Measurements from ENCODE around the gene SLC25A45. TPM values are rescaled to one million over a fixed set of nuclear protein-coding genes. Genes with fewer than 3 reads are reported as not detected.

The SLC25A45 gene
- total RNA-seq, 1 donor from 2014 or later: 10.5 TPM

DNA sequence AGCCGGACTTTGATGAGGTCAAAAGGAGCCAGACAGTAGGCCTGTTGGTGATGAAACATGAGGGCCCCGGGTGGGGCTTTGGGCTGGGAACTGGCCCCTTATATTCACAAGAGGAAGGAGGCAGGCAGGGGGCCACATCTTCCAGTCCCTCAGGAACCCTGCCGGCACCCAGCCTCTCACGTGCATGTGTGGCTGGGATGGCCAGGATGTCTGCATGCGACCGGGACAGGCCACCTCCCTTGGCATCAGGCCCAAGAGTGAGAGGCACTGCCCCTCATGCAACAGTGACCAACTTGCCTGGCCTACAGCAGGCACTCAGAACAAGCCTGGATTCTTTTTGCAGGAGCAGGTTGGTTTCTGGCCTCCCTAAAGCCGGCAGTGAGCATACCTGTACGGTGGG lies 5.4 kb downstream of the SLC25A45 start:
- DNase-seq (ENCODE audit: low spot score): no peak
- intact Hi-C loops (cut with DNase I): no loop called here

DNA sequence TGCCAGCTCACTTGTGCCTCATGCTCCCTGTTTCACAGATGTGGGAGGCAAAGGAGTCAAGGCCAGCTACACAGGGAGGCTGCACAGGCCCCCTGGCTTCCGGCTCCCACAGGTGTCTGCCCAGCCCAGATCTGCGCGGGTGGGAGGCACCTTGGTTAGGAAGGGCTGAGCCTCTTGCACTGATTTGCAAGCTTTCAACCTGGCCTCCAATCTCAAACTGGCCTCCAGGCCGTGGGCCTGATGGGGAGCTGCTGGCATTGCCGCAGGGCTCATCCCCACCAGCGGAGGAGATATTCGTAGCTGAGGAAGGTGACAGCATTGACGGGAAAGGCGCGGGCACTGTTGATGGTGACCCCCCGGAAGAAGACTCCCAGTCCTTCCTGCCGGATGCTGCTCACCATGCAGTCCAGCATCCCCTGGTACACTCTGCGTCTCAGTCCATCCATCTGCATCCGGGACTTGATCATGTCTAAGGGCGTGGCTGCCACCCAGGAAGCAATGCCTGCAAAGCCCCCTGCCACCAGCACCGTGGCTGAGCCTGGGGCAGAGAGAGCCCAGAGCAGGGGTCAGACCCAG lies 6.2 kb downstream of the SLC25A45 start:
- intact Hi-C loops (cut with DNase I): no loop called here
- DNase-seq (ENCODE audit: low spot score): no peak

DNA sequence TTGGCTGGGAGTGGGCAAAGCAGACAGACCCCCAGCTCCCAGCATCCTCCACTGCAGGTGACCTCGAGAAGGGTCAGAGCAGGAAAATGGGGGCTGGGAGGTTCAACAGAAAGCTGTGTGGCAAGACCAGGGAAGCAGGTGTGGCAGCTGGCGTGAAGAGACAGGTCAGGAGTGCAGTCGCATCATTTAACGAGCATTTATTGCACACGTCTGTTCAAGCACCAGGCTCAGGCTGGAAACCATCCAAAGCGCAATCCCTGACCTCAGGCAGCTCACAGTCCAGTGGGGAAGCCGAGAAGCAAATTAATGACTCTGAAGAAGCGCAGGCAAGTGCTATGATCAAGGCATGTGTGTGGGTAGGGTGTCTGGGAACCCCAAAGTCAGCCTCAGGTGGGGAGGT lies 7.4 kb downstream of the SLC25A45 start:
- no peak for DNase-seq (ENCODE audit: low spot score)
- intact Hi-C loops (cut with DNase I): no loop called here

DNA sequence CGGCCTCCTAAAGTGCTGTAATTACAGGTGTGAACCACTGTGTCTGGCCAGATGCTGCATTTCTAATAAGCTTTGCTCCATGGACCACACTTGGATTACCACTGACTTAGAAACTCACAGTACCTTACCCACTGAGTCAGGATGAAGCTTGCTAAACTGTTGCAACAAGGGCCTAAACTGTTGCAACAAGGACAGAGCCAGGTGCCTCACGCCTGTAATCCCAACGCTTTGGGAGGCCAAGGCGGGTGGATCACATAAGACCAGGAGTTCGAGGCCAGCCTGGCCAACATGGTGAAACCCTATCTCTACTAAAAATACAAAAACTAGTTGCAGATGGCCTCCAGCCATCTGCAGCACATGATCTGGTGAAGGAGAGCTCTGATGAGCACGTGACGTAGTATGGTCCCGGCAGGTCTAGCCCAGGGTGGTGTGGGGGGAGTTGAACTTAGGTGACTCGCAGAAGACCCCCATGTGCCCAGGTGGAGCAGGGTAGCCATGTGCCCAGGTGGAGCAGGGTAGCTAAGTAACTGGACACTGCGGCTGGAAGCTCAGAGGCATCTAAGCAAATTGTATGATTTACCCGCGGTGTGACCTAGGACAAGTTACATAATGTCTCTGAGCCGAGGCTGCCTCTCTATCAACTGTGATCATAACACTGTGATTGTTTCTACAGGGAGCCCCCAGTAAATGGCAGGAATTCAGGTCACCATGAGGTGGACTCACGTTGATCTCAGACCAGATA lies 8.4 kb downstream of the SLC25A45 start:
- DNase-seq (ENCODE audit: low spot score): no peak
- intact Hi-C loops (cut with DNase I): no loop called here

DNA sequence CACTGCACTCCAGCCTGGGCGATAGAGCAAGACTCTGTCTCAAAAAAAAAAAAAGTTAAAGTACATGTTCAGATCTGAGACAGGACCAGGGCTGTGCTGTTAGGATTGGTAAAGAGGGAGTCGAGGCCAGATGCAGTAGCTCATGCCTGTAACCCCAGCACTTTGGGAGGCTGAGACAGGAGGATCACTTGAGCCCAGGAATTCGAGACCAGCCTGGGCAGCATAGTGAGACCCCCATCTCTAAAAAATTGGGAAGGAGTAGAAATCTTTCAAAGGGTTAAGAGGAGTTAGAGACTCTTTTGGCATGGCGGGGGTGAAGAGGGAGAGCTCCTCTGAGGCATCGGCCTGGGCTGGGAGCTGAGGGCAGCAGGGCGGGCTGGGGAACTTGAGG lies 11.8 kb downstream of the SLC25A45 start:
- intact Hi-C loops (cut with DNase I): no loop called here
- DNase-seq (ENCODE audit: low spot score): no peak

DNA sequence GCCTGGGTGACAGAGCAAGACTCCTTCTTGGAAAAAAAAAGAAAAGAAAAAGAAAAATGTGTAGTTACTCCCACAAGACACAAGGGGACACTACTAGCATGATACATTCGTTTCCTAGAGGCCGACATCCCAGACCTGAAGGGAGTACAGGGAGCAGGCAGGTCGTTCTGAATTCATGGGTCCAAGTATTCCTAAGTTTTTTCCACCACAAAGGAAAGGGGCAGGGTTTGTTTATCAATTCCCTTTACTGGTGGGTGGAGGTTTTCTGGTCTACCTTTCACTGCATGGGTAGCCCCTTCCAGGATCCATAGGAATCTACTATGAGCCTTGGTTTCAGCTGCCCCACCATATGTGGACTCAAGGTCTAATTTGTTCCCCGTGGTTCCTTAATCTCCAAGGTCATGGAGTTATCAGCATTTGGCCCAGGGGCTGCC lies 16.1 kb downstream of the SLC25A45 start:
- intact Hi-C loops (cut with DNase I): loop anchor here (1.0 to 5.0 kb wide), 3 partner anchors 51 to 144 kb away; no protein-coding TSS in a partner anchor
- DNase-seq (ENCODE audit: low spot score): no peak

DNA sequence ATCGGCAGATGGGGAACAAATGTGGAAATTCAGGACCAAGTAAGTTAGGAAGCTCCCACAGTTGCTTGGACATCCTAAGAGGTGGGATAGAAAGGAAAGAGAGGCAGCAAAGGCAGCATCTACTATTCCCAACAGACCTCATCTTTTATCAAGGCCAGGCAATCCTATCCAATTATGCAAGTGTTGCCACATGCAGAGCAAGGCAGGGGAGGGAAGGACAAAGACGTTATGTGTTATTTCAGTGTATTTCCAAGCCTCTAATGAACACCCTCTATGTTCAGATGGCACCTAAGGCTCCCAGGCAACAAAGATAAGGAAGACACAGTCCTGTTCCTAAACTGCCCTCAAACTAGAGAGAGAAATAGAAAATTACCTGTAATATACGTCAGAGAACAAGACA lies 18.7 kb downstream of the SLC25A45 start:
- DNase-seq (ENCODE audit: low spot score): no peak
- intact Hi-C loops (cut with DNase I): no loop called here

DNA sequence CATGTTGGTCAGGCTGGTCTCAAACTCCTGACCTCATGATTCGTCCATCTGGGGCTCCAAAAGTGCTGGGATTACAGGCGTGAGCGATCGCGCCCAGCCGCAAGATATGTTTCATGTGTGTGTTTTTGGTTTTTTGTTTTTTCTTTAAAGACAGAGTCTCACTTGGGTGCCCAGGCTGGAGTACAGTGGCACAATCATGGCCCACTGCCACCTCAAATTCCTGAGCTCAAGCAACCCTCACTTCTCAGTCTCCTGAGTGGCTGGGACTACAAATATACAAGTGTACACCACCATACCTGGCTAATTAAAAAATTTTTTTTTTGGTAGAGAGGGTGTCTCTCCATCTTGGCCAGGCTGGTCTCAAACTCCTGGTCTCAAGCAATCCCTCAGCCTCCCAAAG lies 19.5 kb downstream of the SLC25A45 start:
- DNase-seq (ENCODE audit: low spot score): no peak

DNA sequence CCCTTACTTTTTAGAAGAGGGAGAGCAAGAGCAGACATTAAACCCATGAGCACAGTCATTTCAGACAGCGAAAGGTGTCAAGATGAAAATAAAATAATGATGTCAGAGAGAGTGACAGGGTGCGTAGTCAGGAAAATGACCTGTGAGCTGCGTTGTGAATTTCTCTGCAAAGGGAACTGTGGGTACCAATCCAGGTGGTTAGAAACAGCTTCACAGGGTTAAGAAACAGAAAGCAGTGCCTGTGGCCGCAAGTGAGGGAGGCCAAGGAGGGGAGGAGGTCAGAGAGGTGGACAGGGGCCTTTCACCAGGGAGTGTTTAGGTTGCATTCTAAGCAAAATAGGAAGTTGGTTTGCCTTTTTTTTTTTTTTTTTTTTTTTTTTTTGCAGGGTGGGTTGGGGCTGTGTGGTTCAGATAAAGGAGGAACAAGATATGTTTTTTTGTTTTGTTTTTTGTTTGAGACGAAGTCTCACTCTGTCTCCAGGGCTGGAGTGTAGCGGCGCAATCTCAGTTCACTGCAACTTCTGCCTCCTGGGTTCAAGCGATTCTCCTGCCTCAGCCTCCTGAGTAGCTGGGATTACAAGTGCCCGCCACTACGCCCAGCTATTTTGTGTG lies 20.0 kb downstream of the SLC25A45 start:
- intact Hi-C loops (cut with DNase I): no loop called here
- DNase-seq (ENCODE audit: low spot score): no peak

More for the DNA sequence above, 19.5 kb downstream of the SLC25A45 start:
- intact Hi-C loops (cut with DNase I): no loop called here

DNA sequence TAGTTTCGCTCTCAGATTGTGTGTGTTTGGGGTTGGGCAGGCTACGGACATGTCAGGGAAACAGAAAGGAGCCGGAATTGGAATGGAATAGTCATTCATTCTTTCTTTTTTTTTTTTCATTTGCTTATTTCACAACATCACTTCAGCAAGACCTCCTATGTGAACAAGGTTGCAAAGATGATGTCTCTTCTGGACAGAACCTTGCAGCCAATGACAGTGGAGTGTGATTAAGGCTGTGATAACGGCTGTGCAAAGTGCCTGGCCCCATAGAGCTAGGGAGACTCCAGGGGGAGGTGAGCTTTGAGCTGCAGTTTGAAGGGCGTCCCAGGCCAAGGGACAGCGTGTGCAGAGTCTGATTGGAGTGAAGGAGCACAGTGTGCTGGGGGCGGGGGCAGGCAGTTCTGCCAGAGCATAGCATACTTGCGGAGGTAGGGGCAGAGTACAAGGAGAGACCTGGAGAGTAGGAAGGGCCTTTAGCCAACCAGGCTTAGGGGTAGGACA lies 24.5 kb downstream of the SLC25A45 start:
- DNase-seq (ENCODE audit: low spot score): no peak
- intact Hi-C loops (cut with DNase I): no loop called here

DNA sequence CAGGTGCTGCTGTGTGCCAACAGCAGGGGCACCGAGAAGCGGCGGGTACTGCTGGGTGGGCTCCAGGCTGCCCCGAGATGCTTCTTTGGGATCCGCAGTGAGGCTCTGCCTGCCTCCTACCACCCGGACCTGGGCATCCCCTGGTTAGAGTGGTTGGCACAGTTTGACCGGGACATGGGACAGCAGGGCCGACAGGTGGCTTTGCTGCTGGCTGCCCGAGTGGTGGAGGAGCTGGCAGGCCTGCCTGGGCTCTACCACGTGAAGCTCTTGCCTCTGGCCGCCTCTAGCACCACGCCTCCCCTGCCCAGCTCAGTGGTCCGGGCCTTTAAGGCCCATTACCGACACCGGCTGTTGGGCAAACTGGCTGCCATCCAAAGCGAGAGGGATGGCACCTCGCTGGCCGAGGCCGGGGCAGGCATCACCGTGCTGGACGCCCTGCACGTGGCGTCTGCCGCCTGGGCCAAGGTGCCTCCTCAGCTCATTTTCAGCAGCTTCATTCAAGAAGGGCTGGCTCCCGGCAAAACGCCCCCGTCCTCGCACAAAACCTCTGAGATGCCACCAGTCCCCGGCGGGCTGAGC lies 26.0 kb downstream of the SLC25A45 start:
- intact Hi-C loops (cut with DNase I): no loop called here
- no peak for DNase-seq (ENCODE audit: low spot score)

DNA sequence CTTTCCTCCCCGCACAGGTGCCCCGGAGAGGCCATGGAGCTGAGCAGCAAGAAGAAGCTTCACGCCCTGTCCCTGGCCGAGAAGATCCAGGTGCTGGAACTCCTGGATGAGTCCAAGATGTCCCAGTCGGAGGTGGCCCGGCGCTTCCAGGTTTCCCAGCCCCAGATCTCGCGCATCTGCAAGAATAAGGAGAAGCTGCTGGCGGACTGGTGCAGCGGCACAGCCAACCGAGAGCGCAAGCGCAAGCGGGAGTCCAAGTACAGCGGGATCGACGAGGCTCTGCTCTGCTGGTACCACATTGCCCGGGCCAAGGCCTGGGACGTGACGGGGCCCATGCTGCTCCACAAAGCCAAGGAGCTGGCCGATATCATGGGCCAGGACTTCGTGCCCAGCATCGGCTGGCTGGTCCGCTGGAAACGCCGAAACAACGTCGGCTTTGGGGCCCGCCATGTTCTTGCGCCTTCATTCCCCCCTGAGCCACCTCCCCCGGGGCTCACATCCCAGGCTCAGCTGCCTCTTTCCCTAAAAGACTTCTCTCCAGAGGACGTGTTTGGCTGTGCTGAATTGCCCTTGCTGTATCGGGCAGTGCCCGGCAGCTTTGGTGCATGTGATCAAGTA lies 26.6 kb downstream of the SLC25A45 start:
- intact Hi-C loops (cut with DNase I): no loop called here
- DNase-seq (ENCODE audit: low spot score): no peak

DNA sequence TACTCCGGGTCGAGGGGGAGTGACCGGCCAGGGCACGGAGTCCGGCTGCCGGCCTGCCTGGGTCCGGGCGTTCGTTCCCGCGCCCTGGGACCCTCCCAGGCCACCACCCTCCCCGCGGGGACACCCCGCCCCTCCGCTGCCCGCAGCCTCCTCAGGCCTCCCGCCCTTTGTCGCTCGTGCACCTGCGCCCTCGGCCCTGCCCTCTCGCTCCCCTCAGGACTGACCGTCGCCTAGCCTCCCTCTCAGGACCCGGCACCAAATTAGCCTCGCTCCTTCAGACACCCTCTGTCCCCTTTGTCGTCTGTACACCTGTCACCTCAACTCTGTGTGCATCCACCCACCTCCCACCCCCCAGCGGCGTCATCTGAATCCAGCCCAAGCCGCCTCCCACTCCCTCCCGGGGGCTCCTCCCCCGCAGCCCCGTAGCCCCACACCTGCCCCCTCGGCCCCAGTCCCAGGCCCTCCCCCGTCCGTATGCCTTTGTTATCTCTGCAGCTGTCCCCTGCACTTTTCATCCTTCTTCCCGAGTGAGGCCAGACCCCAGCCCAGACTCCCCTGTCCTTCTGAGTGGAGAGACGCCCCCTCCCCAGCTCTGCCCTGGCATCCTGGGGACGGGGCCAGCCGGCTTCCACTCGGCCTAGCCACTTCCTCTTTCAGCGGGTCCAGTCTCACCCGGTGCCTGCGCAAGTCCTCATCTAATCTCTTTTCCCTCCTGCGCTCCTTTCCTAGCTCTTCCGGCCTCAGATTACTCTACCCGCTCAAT lies 27.3 kb downstream of the SLC25A45 start:
- intact Hi-C loops (cut with DNase I): no loop called here
- no peak for DNase-seq (ENCODE audit: low spot score)

DNA sequence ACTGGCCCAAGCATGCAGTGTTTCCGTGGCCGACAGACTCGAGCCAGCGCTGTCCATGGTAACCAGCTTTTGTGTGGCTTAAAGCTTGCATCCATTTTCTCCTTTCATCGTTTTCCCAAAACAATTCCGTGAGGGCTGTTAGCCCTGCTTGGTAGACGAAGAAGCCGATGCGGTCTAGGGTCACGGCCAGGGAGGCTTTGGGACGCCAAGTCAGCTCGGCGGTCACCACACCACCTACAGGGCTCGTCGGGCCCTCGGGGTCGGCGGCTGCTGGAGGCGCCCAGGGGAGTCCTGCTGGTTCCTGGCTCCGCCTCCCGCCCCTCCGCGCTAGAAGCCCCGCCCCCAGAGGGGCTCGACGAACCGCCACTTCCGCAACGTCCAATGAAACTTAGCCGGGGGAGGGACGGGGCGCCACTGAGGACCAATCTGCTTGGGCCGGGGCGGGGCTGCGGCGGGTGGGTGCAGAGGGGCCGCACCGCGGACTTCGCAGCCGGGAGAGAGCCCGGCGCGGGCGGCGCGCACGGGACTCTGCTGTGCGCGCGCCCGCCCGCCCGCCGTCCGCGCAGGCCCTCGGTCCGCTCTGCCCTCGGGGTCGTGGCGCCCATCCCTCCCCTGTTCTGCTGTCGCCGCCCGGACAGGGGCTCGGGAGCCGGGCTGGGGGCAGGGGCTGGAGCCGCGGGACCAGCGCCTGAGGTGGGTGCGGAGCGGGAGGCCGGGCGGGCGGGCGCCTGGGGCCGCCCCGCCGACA lies 28.0 kb downstream of the SLC25A45 start, which contains the start of gene TIGD3:
Gene TIGD3 (plus strand): TSS at position 487 of the 748 bp plus-strand sequence. CDS start 1,058 bp downstream, outside the sequence.
- peak; percentile 98 for DNase-seq (ENCODE audit: low spot score)
- intact Hi-C loops (cut with DNase I): no loop called here

DNA sequence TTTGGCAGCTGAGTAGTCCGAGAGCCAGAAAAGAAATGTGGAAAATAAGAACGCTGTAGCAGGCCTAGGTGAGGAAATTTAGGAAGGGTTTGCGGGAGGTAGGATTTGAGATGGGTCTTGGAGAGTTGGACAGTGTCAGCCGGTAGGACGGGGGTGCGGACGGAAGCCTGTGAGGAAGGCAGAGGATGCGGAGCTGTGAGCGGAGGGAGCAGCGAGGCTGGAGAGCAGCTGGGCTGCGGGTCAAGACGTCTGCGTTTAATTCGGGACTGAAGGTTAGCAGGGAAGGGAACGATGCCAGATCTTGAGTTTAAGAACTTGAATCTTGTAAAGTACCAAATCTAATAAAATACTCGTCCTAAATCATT lies 28.6 kb downstream of the SLC25A45 start:
- intact Hi-C loops (cut with DNase I): no loop called here

DNA sequence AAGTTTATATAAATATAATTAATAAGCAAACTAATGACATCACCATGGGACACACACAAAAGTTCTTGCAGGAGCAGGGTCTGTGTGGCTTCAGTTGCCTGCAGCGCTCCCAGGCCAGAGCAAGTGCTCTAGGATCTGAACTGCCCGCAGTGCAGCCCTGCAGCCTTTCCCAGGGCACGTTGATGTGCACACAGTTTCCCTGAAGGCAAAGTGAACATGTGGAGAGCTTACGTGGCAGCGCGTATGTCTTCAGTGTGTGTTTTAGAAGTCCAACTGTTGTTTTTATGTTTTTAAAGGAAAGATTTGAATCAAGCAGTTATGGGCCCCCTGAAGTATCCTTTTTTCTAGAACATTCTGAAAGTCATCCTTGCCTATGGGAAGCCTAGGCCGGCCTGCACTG lies 29.1 kb downstream of the SLC25A45 start:
- DNase-seq (ENCODE audit: low spot score): no peak
- intact Hi-C loops (cut with DNase I): no loop called here

More for the DNA sequence above, 28.6 kb downstream of the SLC25A45 start:
- DNase-seq (ENCODE audit: low spot score): no peak

DNA sequence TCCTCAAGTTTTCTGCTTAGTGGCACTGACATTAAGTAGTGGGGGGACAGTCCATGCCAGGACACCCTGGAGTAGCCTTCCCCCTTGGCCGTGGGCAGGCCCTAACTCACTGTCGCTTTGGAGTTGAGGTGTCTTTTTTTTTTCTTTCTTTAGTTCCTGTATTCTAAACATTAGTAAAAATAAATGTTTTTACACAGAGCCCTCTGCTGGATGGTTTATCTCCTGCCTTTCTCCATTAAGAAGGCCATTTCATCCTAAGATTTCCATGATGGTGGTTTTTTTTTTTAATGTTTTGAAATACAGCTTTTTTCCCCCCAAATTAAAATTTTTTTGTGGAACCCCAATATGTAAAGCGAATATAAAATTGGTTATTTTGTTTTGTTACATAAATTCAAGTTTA lies 29.7 kb downstream of the SLC25A45 start:
- intact Hi-C loops (cut with DNase I): no loop called here
- no peak for DNase-seq (ENCODE audit: low spot score)

DNA sequence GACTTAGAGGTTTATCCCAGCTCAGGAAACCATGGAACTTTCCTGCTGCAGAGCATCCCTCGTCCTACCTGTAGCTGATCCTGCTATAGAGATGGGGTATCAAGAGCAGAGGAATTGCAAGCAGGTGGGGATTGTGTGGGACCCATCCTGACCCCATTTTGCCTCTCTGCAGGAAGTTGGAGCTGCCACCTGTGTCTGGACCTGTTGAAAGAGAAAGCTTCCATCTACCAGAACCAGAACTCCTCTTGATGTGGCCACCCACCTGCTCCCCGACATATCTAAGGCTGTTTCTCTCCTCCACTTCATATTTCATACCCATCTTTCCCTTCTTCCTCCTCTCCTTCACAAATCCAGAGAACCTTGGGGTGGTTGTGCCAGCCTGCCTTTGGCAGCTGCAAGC lies 30.9 kb downstream of the SLC25A45 start:
- intact Hi-C loops (cut with DNase I): no loop called here
- DNase-seq (ENCODE audit: low spot score): no peak

DNA sequence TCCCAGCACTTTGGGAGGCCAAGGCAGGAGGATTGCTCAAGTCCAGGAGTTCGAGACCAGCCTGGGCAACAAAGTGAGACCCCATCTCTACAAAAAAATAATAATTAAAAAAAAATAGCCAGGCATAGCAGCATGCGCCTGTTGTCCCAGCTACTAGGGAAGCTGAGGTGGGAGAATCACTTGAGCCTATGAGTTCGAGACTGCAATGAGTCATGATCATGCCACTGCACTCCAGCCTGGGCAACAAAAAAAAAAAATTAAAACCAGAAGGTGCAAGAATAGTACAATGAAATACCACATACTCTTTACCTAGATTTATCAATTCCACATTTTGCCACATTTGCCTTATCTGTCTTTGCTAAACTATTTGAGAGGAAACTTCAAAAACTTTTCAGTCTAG lies 40.6 kb downstream of the SLC25A45 start:
- intact Hi-C loops (cut with DNase I): no loop called here
- DNase-seq (ENCODE audit: low spot score): no peak
